ENCODE results near the gene LMO1.

Gene LMO1

GRCh38 chr11:8262552-8263108 is 1.0 kb downstream of the LMO1 start:
- DNase-seq = peak; percentile 56

- DNase-seq = no peak
These were observed 1.6 kb downstream of the LMO1 start for GRCh38 chr11:8261921-8262551.

GRCh38 chr11:8261291-8261690 is 2.4 kb downstream of the LMO1 start:
- no peak for DNase-seq

- DNase-seq = no peak
These were observed 3.3 kb downstream of the LMO1 start for GRCh38 chr11:8260202-8260966.

- no peak for DNase-seq
These were observed 4.2 kb downstream of the LMO1 start for GRCh38 chr11:8259306-8259959.

GRCh38 chr11:8258784-8259183 is 4.9 kb downstream of the LMO1 start:
- peak; percentile 57 for DNase-seq

- DNase-seq = no peak
These were observed 5.4 kb downstream of the LMO1 start for GRCh38 chr11:8258289-8258688.

GRCh38 chr11:8257003-8257664 is 6.5 kb downstream of the LMO1 start:
- DNase-seq = no peak

GRCh38 chr11:8256271-8257002 is 7.2 kb downstream of the LMO1 start:
- DNase-seq = no peak

GRCh38 chr11:8253566-8253965 is 10.1 kb downstream of the LMO1 start:
- no peak for DNase-seq

- no peak for DNase-seq
These were observed 10.7 kb downstream of the LMO1 start for GRCh38 chr11:8252946-8253345.

- DNase-seq = peak; percentile 10
These were observed 11.3 kb downstream of the LMO1 start for GRCh38 chr11:8252388-8252787.

GRCh38 chr11:8251616-8252295 is 11.9 kb downstream of the LMO1 start:
- no peak for DNase-seq

GRCh38 chr11:8250981-8251615 is 12.6 kb downstream of the LMO1 start:
- DNase-seq = no peak

GRCh38 chr11:8250434-8250833 is 13.2 kb downstream of the LMO1 start:
- no peak for DNase-seq

GRCh38 chr11:8249482-8249881 is 14.2 kb downstream of the LMO1 start:
- DNase-seq = no peak

GRCh38 chr11:8248786-8249185 is 14.9 kb downstream of the LMO1 start:
- DNase-seq = no peak

GRCh38 chr11:8247312-8247711 is 16.4 kb downstream of the LMO1 start:
- DNase-seq = no peak

GRCh38 chr11:8243458-8243857 is 20.2 kb downstream of the LMO1 start:
- DNase-seq = no peak

- no peak for DNase-seq
These were observed 21.0 kb downstream of the LMO1 start for GRCh38 chr11:8242499-8243280.

- DNase-seq = no peak
These were observed 21.6 kb downstream of the LMO1 start for GRCh38 chr11:8242118-8242475.

All from fibroblast of upper back skin (primary cell).